Panc1 (cell line): ENCODE data around the gene RNF145. TPM values are rescaled to one million over a fixed set of nuclear protein-coding genes. Genes with fewer than 3 reads are reported as not detected.

Source experiments
- ATAC-seq: fragments of 200-7000 bp; cut with Tn5 transposase; 2 replicates; pipeline ENCODE4 v1.9.1; 2020; ENCODE audit warnings: mild to moderate bottlenecking, moderate library complexity
- BruUV-seq: library from RNA; stranded (reverse); fragments of 400-500 nt; replicated peaks from 2 replicates; lab custom pipeline; 2021; lab: Mats Ljungman, UMichigan
- CTCF ChIA-PET: fragments of 300-600 bp; sonication (Branson Sonifier 250); formaldehyde crosslinking; loops from one replicate; lab custom pipeline; 2022; ENCODE audit warnings: antibody characterized with exemption; lab: Charles Lee
- POLR2A ChIA-PET: fragments of 300-600 bp; sonication (Branson Sonifier 250); formaldehyde crosslinking; loops from one replicate; lab custom pipeline; 2022; ENCODE audit warnings: antibody characterized with exemption; lab: Charles Lee
- DNase-seq: peaks from one replicate; pipeline ENCODE4 v3.0.0-alpha.2; 2010; ENCODE audit warnings: low read depth, low spot score
- H3K27ac ChIP-seq: 2 replicates; pipeline ENCODE4 v1.5.1; 2011; ENCODE audit warnings: mild to moderate bottlenecking, low read length, inconsistent platforms
- H3K27me3 ChIP-seq: fragments of 200-500 bp; sonication (Bioruptor generic); 2 replicates; pipeline ENCODE4 v1.6.0; 2014; ENCODE audit warnings: low read length, inconsistent platforms; ENCODE audit not compliant: control insufficient read depth, insufficient read depth
- H3K36me3 ChIP-seq: fragments of 200-500 bp; sonication (Bioruptor generic); 2 replicates; pipeline ENCODE4 v1.5.1; 2014; ENCODE audit warnings: inconsistent platforms, mild to moderate bottlenecking, low read length, moderate library complexity; ENCODE audit not compliant: control insufficient read depth, insufficient read depth
- H3K4me1 ChIP-seq: 2 replicates; pipeline ENCODE4 v1.5.1; 2011; ENCODE audit warnings: inconsistent platforms, mild to moderate bottlenecking, low read length, moderate library complexity; ENCODE audit not compliant: control insufficient read depth, insufficient read depth
- H3K4me3 ChIP-seq, 2 experiments: 2 replicates each; pipeline ENCODE4 v1.5.1; 2011 to 2012; ENCODE audit warnings: low read depth in 2 of 2, low read length in 2 of 2, mild to moderate bottlenecking in 2 of 2, inconsistent platforms in 1 of 2, moderate library complexity in 1 of 2
- H3K9me3 ChIP-seq: fragments of 200-500 bp; sonication (Bioruptor generic); 2 replicates; pipeline ENCODE4 v1.5.1; 2014; ENCODE audit warnings: low read depth, mild to moderate bottlenecking, inconsistent platforms, low read length, moderate library complexity; ENCODE audit not compliant: control insufficient read depth, insufficient read depth
- CTCF ChIP-seq: fragments of 450-650 bp; IDR thresholded peaks from 2 replicates; pipeline ENCODE4 v1.5.1; 2017; ENCODE audit warnings: mild to moderate bottlenecking
- POLR2AphosphoS5 ChIP-seq: IDR thresholded peaks from 2 replicates; pipeline ENCODE4 v1.6.1; 2012; ENCODE audit warnings: mild to moderate bottlenecking, low read depth, low read length, moderate library complexity
- REST ChIP-seq, 2 experiments: IDR thresholded peaks; 2 replicates each; pipeline ENCODE4 v1.6.1; 2011 to 2012; ENCODE audit warnings: low read depth in 2 of 2, control low read depth in 1 of 2, low read length in 1 of 2, mild to moderate bottlenecking in 1 of 2, moderate library complexity in 1 of 2; ENCODE audit not compliant: insufficient read depth in 1 of 2
- SIN3A ChIP-seq: IDR thresholded peaks from 2 replicates; pipeline ENCODE4 v1.6.1; 2012; ENCODE audit warnings: low read depth, mild to moderate bottlenecking, low read length, moderate library complexity, borderline replicate concordance; ENCODE audit not compliant: insufficient read depth
- TCF7L2 ChIP-seq: IDR thresholded peaks from 2 replicates; pipeline ENCODE4 v1.6.1; 2011; ENCODE audit warnings: mild to moderate bottlenecking, low read depth, low read length, inconsistent platforms
- in situ Hi-C: cut with HindIII; loops from 2 replicates; pipeline ENCODE4 v1.10.0; 2016; ENCODE audit warnings: low sequenced_read_pairs, low pct_unique_long_range_greater_than_20kb
- intact Hi-C: fragments of 100-400 bp; cut with micrococcal nuclease; formaldehyde crosslinking; loops from one replicate; pipeline ENCODE4 v1.10.0; 2022; ENCODE audit not compliant: unreplicated experiment
- total RNA-seq: library from RNA; stranded (reverse); gene quantifications from one replicate; pipeline ENCODE4 v1.2.1, GENCODE V29; 2021; ENCODE audit not compliant: unreplicated experiment

RNF145 gene
- total RNA-seq, 1 experiment from 2014 or later, result 81.8 TPM

DNA sequence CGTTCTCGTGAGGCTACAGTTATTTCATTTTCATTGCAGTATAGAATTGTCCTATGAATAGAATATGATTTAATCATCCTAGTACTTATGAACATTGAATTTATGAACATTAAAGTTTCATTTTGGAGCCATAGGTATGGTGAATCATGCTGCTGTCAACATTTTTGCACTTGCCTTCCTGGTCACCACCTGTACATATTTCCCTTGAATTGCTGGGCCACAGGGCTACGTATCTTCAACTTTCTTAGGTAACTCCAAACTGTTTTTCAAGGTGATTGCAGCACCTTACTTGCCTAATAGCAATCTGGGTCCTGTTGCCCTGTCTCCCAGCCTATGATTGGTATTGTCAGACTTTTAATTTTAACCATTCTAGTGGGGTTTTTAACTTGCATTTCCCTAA, 6.5 kb upstream of the RNF145 start:
- intact Hi-C loops (no loop called here), in situ Hi-C loops (no loop called here)
- ChIA-PET POLR2A (interaction anchor here (0.6 kb wide), 1 partner anchor 51 kb away, joined by 5 read pairs; no protein-coding TSS in a partner anchor), CTCF (no interaction called here)
- H3K4me1 ChIP-seq, result peaks cover 4% of the 10 kb centered on the region; the same call in 1 of the 2 replicates
- ATAC-seq (no peak), DNase-seq (no peak)
- no TSS peak for BruUV-seq
- H3K36me3 ChIP-seq, result no peaks in the 10 kb centered on the region
- H3K27ac ChIP-seq, result no peak overlapping the region
- no peaks in the 10 kb centered on the region for H3K27me3 ChIP-seq
- H3K9me3 ChIP-seq, result no peaks in the 10 kb centered on the region
- H3K4me3 ChIP-seq, result no peak overlapping the region
- no peak for TF ChIP-seq POLR2AphosphoS5
- TF ChIP-seq SIN3A, result no peak
- TF ChIP-seq CTCF, result no peak
- no peak for TF ChIP-seq TCF7L2
- no peak for TF ChIP-seq REST (IDR thresholded peaks at IDR 0.05; ENCODE audit: insufficient read depth in 1 of 2, low read depth in 2 of 2, low read length in 1 of 2)

DNA sequence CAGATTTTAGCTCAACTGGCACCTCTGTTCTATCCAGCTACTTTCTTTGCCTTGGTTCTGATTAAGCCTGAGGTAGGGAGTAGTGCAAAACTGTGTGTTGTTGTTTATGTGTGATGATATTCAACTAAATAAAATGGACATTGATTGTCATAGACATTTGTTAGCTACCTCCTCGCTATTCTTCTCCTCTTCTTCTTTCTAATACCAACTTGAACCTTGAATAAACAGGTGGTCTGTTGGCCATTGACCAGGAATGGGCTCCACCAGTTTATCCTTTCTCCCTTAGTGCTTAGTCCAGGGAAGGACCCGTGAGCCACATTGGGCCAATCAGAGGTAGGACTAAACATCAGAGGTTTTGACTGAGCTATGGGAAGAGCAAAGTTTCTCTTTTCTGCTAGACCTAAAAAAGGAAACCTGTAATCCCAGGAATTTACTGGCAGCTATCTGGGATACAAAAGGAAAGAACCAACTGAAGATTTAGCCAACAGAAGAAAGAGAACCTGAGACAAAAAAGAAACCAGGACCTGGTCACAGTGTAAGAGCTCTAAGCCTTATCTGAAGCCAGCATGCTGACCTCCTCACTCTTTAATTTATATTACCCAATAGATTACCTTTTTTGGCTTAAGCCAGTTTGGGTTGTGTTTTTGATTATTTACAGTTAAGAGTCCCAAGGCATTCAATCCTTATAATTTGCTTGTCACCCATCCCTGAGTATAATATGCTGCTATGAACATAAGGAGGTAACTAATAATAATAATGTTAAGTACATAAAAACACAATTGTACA, 5.3 kb upstream of the RNF145 start:
- no peak overlapping the region for H3K4me3 ChIP-seq
- POLR2A ChIA-PET, result no interaction called here
- in situ Hi-C loops, result no loop called here
- H3K4me1 ChIP-seq, result peaks cover 16% of the 10 kb centered on the region
- CTCF ChIA-PET, result no interaction called here
- DNase-seq (no peak), ATAC-seq (no peak)
- no TSS peak for BruUV-seq
- intact Hi-C loops, result no loop called here
- no peaks in the 10 kb centered on the region for H3K9me3 ChIP-seq
- TF ChIP-seq POLR2AphosphoS5 (no peak), SIN3A (no peak), TCF7L2 (no peak), REST (IDR thresholded peaks at IDR 0.05; ENCODE audit: insufficient read depth in 1 of 2, low read depth in 2 of 2, low read length in 1 of 2) (no peak), CTCF (no peak)
- no peaks in the 10 kb centered on the region for H3K36me3 ChIP-seq
- no peaks in the 10 kb centered on the region for H3K27me3 ChIP-seq
- H3K27ac ChIP-seq, result no peak overlapping the region
